Smooth muscle cell of the brain vasculature (primary cell): ENCODE measurements around the gene INAFM1.

Experiments
- DNase-seq: peaks from one replicate; pipeline ENCODE4 v3.0.0-alpha.2; 2012; ENCODE audit warnings: low read depth, low spot score

INAFM1 gene

DNA sequence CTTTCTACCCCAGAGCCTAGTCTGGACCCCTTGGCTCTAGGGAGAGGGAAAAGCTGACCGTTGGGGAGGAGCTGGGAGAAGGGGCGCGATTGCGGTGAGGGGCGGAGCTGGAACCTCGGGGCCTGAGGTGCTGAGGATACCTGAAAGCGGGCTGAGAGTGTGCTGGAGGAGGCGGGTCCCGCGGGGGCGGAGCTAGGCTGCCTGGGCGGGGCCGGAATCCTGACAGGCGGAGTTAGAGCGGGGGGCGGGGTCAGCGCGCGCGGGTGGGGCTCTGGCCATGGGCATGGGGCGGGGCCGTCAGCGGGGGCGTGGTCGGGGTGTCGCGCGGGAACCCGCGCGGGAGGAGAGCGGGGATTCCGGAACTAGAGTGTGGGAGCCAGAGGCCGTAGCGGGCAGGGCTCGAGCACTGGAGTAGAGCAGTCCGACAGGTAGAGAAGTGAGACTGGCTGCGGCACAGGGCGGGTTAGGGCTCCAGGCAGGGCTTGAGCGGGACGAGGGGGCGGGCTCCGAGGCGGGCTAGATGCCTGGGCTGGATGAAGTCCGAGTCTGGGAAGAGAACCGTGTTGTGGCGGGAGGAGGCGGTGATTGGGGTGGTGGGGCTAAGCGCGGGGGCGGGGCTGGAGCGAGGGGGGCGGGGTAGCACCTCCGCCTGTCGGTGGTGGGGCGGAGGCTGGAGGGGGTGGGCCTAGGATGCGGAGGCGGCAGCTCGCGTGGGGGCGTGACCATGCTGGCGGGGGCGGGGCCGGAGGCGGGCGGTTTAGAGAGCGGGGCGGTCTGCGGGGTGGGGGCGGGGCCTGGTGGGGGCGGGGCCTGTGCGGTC lies at the start of gene INAFM1:
Gene INAFM1, plus strand, starts transcription at position 815 of the 820 bp plus-strand sequence. CDS start 35 bp downstream, outside the sequence.
- peak; percentile 80 for DNase-seq

DNA sequence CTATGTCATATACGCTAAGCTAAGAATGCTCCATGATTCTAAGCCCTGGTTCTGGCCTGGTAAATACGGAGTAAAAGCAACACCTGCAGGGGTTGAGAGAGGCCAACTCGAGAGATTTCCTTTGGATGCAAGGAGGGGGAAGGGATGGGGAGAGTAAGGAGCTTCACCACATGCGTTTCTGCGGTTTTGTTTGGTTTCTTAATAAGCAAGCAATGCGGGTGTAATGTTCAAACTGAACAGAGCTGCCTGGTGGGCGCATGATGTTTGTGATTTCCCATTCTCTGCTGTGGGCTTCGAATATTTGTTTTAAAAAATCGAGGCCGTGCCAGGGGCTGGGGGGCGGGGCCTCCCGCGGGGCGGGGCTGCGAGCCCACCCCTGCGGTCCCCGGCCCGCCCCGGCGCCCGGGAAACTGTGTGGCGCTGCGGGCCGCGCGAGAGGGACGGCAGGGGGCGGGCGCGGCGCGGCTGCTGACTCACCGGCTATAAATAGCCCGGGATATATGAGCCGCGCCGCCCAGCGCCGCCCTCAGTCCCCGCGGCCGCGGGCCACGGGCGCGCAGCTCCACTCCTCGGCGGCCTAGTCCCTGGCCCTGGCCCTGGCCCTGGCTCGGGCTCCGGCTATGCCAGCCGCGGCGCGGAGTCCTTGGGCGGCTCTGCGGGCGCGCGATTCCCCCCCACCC lies 48.8 kb upstream of the INAFM1 start:
- DNase-seq = peak; percentile 69

DNA sequence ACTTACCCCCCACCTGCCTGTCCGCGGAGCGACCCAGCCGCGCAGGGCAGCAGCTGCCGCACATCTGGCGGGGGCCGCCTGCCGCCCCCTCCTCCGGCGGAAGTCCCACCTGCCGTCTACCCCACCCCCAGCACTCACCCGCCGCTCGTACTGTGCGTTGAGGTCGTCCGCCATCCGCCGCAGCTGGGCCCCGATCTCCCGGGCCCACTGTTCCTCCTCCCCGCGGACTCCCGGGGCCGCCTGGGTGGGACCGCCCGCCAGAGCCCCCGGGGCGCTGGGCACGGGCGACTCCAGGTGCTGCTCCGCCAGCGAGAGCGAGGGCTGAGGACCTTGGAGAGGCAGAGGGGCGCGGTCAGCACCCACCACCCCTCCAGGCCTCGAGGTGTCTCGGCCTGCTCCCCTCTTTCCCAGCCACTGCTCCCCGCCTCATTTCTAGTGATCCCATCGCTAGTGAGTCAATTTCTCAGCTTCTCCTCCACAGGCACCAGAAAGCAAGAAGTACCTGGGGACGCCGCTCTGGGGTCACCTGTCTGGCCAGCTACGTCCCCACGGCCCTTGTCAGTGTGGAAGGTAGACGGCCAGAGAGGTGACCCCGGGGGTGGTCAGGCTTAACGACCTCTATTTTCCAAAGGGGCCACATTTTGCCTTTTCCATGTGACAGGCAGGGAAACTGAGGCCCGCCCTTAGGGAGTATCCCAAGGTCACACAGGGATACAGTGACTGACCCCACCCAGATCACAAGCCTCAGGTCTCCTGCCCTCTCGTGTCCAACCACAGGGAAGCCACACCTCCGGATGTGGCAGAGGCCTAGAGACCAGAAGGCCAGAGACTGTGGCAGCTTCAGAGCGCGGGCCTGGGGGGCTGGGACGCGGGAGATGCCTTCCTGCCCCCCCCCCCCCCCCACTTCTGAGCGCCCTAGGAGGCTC lies 48.0 kb upstream of the INAFM1 start:
- DNase-seq = no peak

DNA sequence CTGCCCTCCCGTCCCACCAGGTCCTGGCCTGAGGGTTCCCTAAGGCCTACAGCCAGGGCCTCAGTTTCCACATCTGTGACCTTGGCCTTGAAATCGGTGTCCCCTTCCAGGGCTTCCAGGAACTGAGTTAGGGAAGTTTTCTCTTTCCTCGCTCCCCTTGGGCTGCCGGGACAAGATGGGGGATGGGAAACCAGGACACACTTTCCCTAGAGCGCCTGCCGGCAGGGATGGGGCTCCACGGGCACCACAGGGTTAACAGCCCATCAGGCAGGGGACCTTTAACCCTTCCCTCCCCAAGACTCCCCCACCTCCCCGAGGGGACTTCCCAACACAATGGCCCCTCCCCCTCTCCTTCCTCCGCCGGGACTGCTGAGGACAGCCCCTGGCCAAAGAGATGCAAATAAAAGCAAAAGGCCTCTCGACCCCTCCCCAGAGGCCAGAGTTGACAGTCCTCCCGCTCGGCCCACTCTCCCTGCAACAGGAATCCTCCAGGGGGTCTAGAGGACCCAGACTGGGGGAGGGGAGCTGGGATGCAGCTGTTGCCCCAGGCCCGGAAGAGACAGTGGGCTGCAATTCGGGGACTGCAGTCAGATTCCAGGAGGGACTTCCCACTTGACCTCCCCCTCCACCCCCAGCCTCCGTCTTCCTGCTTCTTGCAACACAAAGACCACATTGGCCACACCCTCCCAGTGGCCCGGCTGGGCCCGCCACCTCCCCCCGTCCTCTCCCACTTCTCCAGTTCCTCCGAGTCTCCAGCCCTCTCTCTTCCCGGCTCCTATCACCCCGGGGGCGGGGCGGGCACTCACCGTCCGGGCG lies 47.1 kb upstream of the INAFM1 start:
- peak; percentile 75 for DNase-seq

DNA sequence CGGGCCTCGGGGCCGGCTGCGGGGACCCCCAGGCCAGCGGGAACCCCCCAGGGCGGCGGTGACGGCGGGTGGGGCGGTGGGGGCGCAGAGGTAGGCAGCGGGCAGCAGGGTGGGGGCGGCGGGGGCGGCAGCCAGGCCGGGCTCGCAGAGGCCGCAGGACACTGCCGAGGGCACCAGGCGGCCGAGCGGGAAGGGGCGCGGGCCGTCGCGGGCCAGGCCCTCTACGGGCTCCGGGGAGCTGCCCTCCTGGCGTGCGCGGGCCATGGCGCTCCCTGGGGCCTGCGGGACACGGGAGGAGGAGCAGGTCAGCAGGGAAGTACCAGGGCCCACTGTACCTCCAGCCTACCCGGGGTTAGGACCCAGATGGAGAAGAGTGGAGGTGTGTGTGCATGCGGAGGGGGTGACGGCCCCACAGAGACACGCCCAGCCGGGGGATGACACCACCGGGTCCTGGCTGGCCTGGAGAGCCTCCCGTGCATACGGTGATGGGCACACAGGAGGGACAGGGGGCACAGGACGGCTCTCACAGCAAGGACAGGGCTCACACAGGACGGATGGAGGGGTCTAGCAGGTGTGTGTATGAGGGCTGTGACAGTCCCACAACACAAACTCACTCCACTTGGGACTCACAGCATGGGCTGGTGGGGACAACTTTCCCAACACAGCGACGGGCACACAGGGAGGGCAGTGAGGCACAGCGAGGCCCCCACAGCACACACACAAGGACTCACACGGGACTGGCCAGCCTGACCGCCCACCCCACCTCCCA lies 46.3 kb upstream of the INAFM1 start:
- DNase-seq = no peak

DNA sequence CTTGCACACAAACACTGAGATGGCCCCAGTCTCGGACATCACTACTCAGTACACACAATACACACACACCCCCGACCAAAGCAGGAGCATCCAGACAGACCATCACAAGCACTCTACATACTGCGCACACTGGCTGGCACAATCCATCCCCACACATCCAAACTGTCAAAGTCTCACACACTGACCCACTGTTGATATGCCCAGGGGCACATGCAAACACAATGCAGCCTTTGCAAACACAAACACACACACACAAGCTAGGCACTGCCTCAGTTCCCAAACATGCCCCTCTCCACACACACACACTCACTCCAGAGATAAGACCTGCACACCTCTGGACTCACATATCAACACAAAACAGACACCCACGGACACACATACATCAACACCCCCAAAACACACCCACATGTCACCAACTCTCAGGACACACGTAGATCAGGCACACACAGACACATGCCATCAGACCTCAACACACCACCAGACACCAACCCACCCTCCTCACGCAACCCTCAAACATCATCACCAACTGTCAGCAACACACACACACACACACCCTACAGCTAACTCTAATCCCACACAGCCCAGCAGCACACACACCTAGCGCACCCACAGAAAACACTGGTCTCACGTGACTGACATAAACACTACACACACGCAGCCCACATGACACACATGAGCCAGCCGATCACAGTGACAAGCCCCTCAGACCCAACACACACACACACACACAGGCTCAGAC lies 45.6 kb upstream of the INAFM1 start:
- no peak for DNase-seq

DNA sequence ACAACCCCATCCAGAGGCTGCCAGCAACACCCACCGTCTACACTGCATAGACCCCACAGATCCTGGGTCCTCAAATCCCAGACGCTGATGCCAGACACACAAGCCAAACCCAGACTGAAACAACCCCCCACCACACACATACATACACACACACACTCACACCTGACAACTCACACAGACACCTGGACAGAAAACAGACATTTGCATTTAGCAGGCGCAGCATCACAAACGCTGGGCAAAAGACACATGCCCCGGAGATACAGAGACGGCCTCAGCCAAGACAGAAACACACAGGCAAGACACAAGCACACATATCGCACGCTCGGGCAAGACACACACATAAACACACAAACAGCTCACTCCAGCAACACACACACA lies 45.0 kb upstream of the INAFM1 start:
- DNase-seq = no peak

DNA sequence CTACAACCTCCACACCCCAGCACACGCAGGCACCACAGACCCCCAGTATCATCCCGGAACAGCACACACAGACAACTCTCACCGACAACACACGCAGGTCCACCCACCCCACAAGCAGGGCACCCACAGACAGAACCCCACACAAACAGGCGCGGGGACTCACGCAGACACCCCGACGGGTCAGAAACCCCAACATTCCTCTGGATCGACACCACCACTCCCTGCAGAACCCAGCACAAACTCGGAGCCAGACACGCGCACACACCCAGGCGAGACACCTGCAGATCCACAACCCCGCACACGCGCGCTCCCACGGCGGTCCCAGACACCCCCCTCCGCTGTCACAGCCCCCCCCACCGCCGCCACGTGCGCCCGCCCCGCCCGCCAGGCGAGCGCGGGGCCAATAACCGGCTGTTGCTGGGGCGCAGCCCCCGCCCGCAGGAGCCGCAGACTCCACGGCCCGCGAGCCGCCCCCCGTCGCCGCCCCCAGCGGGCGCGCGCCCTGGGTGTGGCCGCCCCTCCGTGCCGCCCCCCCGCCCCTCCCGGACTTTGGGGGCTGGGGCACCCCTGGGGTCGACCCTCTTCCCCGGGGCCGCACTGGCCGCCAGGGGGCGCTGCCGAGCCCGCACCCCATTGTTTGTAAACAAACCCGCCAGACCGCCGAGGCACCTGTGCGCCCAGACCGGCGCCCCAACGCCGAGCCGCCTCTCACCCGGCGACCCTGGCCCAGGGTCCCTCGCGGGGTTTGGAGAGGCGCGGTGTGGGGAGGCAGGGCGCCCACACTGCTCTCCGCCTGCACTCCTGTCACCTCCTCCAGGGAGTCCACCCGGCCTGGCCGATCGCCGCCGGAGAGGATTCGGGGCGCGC lies 44.4 kb upstream of the INAFM1 start:
- DNase-seq = no peak

DNA sequence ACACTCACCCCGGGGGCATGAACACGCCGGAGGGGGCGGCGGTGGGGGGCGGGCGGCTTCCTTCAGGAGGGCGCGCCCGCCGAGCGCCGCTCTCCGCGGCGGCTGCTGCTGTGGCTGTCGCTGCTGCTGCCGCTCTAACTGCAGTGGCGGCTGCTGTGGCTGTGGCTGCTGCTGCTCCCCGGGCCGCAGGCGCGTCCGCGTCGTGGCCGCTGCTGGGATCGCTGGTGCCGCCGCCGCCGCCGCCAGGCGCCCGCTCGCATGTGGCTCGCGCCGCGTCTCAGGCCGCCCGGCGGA lies 43.8 kb upstream of the INAFM1 start, which contains the start of gene BBC3:
Gene BBC3, minus strand, starts transcription at position 279 of the 294 bp plus-strand sequence. CDS start 2,768 bp downstream, outside the sequence.
- DNase-seq = no peak

DNA sequence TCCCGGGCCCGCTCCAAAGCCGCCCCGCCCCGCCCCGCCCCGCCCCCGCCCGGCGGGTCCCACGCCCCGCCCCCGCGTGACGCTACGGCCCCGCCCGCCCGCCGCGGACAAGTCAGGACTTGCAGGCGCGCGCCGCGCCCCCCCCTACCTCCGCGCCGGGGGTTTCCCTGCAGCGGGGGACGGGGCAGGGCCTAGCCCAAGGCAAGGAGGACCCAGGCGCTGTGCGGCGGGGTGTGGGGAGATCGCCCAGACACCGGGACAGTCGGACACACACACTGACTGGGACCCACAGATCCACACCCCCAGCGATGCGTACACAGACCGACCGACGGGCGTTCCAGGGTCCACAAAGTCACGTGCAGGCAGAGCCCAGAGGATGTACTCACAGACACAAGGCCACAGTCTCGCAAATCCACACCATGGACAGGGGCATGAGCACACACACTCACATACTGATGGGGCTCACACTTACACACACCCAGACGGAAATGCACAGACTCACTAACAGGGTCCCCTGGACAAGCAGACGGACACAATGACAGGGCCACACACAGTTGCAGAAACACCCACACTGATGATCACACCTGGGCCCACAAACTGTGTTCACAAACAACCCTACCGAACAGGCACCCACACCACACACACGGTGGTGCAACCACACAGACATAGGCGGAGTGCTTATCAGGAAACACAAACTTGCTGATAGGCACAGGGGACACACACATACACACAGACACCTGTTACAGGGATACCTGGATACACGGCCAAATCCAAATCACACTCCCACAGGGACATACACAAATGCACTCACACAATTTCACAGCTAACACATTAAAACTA lies 43.2 kb upstream of the INAFM1 start:
- no peak for DNase-seq

DNA sequence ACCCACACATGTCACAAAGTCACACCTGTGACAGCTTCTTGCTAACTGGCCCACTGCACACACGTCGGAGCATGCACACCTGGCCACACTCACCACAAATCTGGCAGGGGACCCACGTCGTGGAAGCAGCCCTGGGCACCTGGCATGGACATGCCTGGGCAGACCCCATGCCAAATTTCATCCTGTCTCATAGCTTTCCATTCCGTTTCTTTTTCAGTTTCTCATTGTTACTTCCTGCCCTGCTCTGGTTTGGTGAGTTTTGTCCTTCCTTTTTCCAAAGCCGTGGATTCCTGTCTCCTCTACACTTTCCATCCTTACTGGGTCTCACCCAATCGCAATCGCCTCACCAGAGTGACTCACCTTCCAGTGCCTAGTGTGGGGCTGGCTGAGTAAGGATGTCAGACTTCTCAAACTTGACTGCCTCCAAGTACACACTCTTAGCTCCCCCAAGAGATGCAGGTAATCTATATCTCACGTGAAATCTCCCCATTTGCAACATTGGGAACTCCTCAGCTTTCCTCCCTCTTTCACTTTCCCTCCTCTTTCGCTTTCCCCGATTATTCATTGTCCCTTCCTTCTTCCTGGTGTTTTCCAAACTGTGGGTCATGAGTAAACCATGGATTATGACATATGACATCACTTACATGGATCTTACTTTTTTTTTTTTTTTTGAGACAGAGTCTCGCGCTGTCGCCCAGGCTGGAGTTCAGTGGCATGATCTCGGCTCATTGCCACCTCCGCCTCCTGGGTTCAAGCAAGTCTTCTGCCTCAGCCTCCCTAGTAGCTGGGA lies 42.1 kb upstream of the INAFM1 start:
- DNase-seq = no peak

DNA sequence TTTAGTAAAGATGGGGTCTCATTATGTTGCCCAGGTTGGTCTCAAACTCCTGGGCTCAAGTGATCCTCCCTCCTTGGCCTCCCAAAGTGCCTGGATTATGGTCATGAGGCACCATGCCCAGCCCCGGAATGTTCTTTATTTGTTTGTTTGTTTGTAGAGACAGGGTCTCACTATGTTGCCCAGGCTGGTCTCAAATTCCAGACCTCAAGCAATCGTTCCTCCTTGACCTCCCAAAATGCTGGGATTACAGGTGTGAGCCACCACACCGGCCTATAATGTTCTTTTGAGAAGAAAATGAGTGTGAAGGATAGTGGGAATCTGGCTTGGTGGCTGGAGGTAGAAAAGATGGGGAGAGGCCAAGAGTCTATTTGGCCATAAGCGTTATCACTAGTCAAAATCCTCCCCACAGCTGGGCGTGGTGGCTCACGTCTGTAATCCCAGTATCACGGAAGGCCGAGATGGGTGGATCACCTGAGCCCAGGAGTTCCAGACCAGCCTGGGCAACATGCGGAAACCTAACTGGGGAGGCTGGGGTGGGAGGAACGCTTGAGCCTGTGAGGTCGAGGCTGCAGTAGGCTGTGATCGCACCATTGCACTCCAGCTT lies 38.5 kb upstream of the INAFM1 start:
- DNase-seq = no peak

DNA sequence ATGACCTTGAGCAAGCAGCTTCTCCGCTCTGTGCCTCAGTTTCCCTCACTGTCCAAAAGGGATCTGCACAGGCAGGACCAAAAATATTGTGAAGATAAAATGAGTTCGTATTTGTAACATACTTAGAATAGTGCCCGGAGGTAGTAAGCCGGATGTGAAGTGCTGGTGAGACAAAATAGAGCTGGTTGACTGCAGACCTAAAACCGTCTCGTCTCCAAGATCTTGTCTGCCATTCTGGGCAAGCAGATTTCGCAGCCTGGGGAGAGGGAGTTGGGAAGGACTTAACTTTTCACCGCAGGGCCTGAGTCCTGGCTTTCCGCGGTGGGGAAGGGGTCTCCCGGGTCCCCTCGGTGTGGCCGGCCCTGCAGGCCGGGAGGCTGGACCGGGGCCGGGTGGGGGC lies 35.5 kb upstream of the INAFM1 start:
- no peak for DNase-seq

DNA sequence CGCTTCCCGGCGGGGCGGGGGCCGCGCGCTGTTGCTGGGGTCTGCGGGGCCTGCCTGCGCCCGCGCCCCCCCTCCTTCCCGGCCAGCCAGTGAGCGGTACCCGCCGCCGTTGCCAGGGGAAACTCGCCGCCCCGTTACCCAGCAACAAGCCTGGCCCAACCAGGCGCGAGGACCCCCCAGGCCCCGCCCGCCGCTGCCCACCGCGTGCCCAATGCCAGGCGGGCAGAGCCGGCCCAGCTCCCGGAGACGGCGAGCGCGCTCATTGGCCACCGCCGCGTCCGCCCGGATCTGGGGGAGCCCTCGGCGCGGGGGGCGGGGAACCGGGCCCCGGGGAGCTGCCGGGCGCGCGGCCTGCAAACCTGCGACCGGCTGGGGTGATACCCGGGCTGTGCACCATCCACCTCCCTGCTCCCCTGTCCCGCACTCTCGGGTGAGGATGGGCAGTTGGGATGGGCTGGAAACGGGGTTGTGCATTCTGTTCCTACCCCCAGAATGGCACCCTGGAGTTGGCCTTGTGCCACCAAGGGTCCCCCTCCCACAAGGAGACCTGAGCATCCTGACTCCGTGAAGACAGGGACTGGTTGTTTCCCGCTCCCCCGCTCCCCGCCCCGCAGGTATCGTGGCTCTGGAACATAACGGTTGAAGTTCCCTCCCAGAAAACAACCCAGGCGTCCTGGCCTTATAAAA lies 34.9 kb upstream of the INAFM1 start:
- DNase-seq = no peak

DNA sequence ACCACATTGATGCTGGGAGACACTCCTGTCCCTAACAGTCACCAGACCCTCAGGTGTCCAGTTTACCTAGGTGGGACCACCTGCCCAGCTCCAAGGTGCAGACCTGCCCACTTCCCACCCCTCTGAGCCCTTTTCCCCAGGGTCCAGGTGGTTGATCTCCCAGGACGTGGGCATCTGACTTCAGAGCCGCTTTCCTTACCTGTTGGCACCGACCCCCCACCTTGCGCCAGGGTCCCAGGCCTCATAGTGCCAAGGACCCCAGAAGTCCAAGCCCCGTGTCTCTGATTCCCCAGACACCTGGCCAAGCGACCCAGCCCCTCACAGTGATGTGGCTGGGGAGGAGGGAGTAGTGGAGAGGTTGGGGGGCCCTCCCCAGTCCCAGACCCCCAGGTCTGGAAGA lies 34.1 kb upstream of the INAFM1 start:
- DNase-seq = no peak
